H1 (cell line): ENCODE data around the gene SV2C. TPM values are rescaled to one million over a fixed set of nuclear protein-coding genes. Genes with fewer than 3 reads are reported as not detected.

Experiments
- CTCF ChIA-PET: fragments of 300-600 bp; sonication (Branson Sonifier 250); formaldehyde crosslinking; loops from one replicate; lab custom pipeline; 2021; ENCODE audit not compliant: partially characterized antibody; lab: Charles Lee
- POLR2A ChIA-PET: fragments of 300-600 bp; sonication (Branson Sonifier 250); formaldehyde crosslinking; loops from one replicate; lab custom pipeline; 2021; ENCODE audit warnings: inconsistent platforms; ENCODE audit not compliant: partially characterized antibody; lab: Charles Lee
- DNase-seq, 2 experiments: peaks; one replicate each; pipeline versions ENCODE4 v3.0.0 to v3.0.0-alpha.2; 2010 to 2022; ENCODE audit warnings: low spot score in 2 of 2, low read depth in 1 of 2, mixed read lengths in 1 of 2
- FAIRE-seq: peaks from 2 replicates; lab custom pipeline; 2011; peaks lifted over from hg19 to GRCh38; lab: Jason Lieb, UNC
- H2AFZ ChIP-seq: 2 replicates; pipeline ENCODE4 v1.8.1; 2012; ENCODE audit warnings: low read length, inconsistent platforms
- H2AK5ac ChIP-seq: 2 replicates; pipeline ENCODE4 v1.6.1; 2013; ENCODE audit warnings: low read depth, low read length
- H2BK120ac ChIP-seq: replicated peaks from 2 replicates; pipeline ENCODE3; 2013; ENCODE audit warnings: low read depth, low read length, inconsistent platforms
- H2BK12ac ChIP-seq: 2 replicates; pipeline ENCODE4 v1.6.1; 2013; ENCODE audit warnings: low read depth, low read length
- H2BK15ac ChIP-seq: 2 replicates; pipeline ENCODE4 v1.6.1; 2013; ENCODE audit warnings: low read length
- H2BK20ac ChIP-seq: 2 replicates; pipeline ENCODE4 v1.6.1; 2013; ENCODE audit warnings: low read length
- H2BK5ac ChIP-seq: 2 replicates; pipeline ENCODE4 v1.6.1; 2013; ENCODE audit warnings: low read depth, low read length
- H3K14ac ChIP-seq: 2 replicates; pipeline ENCODE4 v1.6.1; 2013; ENCODE audit warnings: inconsistent platforms; ENCODE audit not compliant: insufficient read length
- H3K18ac ChIP-seq: 2 replicates; pipeline ENCODE4 v1.6.1; 2013; ENCODE audit warnings: low read length; ENCODE audit errors: extremely low read depth
- H3K23ac ChIP-seq: 2 replicates; pipeline ENCODE4 v1.6.1; 2013; ENCODE audit warnings: inconsistent platforms; ENCODE audit not compliant: insufficient read length
- H3K23me2 ChIP-seq: 2 replicates; pipeline ENCODE4 v1.6.1; 2013; ENCODE audit warnings: low read depth, low read length
- H3K27ac ChIP-seq: 2 replicates; pipeline ENCODE4 v1.6.1; 2011; ENCODE audit warnings: low read depth, low read length, inconsistent platforms
- H3K27me3 ChIP-seq, 4 experiments: replicated peaks in 1 of 4; 1 replicate in 1 of 4; 2 replicates in 3 of 4; pipeline versions ENCODE4 v1.6.1 to v1.8.1; 2011 to 2013; ENCODE audit warnings: low read length in 3 of 4, mild to moderate bottlenecking in 3 of 4, inconsistent platforms in 2 of 4, mixed read lengths in 2 of 4, moderate library complexity in 1 of 4; ENCODE audit not compliant: control insufficient read depth in 3 of 4, insufficient read depth in 3 of 4; ENCODE audit errors: extremely low read depth in 1 of 4
- H3K36me3 ChIP-seq, 4 experiments: 2 replicates each; pipeline versions ENCODE4 v1.6.1 to v1.8.1; 2011 to 2013; ENCODE audit warnings: mild to moderate bottlenecking in 4 of 4, low read length in 3 of 4, moderate library complexity in 2 of 4, control low read depth in 1 of 4, inconsistent platforms in 1 of 4; ENCODE audit not compliant: insufficient read depth in 4 of 4, control insufficient read depth in 2 of 4
- H3K4ac ChIP-seq: replicated peaks from 2 replicates; pipeline ENCODE3; 2013; ENCODE audit warnings: low read length, low read depth, mixed read lengths, inconsistent platforms; ENCODE audit not compliant: insufficient read length
- H3K4me1 ChIP-seq, 4 experiments: replicated peaks in 1 of 4; 1 replicate in 1 of 4; 2 replicates in 3 of 4; pipeline versions ENCODE4 v1.6.1 to v1.8.1; 2011 to 2013; ENCODE audit warnings: low read length in 3 of 4, inconsistent platforms in 2 of 4, mixed read lengths in 1 of 4; ENCODE audit not compliant: insufficient read depth in 4 of 4, control insufficient read depth in 3 of 4
- H3K4me2 ChIP-seq, 2 experiments: 2 replicates each; pipeline versions ENCODE4 v1.6.1 to v1.8.1; 2011 to 2013; ENCODE audit warnings: low read depth in 2 of 2, low read length in 2 of 2, control low read depth in 1 of 2, inconsistent platforms in 1 of 2, mild to moderate bottlenecking in 1 of 2; ENCODE audit not compliant: insufficient read depth in 1 of 2
- H3K4me3 ChIP-seq, 4 experiments: fragments of 200-600, 300-600 bp in 1 of 4; sonication (generic), shearing (Covaris generic), sonication (Bioruptor Twin) in 1 of 4; 2 replicates each; pipeline versions ENCODE4 v1.5.1 to v1.8.1; 2011 to 2016; ENCODE audit warnings: low read length in 4 of 4, low read depth in 3 of 4, control low read depth in 2 of 4, inconsistent platforms in 2 of 4, mild to moderate bottlenecking in 2 of 4, mixed read lengths in 1 of 4, moderate library complexity in 1 of 4; ENCODE audit not compliant: insufficient read depth in 2 of 4; ENCODE audit errors: extremely low read depth in 1 of 4
- H3K56ac ChIP-seq: replicated peaks from 2 replicates; pipeline ENCODE3; 2013; ENCODE audit warnings: low read depth, mild to moderate bottlenecking, mixed read lengths, low read length, inconsistent platforms; ENCODE audit not compliant: insufficient read length
- H3K79me1 ChIP-seq: 2 replicates; pipeline ENCODE4 v1.6.1; 2013; ENCODE audit warnings: low read depth, low read length, control low read depth
- H3K79me2 ChIP-seq, 2 experiments: 2 replicates each; pipeline versions ENCODE4 v1.6.1 to v1.8.1; 2012 to 2013; ENCODE audit warnings: low read length in 2 of 2, mild to moderate bottlenecking in 2 of 2, inconsistent platforms in 1 of 2; ENCODE audit not compliant: insufficient read depth in 2 of 2, control insufficient read depth in 1 of 2
- H3K9ac ChIP-seq, 4 experiments: replicated peaks in 1 of 4; 1 replicate in 1 of 4; 2 replicates in 3 of 4; pipeline versions ENCODE4 v1.6.1 to v1.8.1; 2011 to 2013; ENCODE audit warnings: low read depth in 3 of 4, low read length in 3 of 4, control low read depth in 2 of 4, mild to moderate bottlenecking in 2 of 4, moderate library complexity in 2 of 4, inconsistent platforms in 1 of 4; ENCODE audit errors: extremely low read depth in 1 of 4
- H3K9me3 ChIP-seq, 2 experiments: 2 replicates each; pipeline versions ENCODE4 v1.6.1 to v1.8.1; 2012 to 2013; ENCODE audit warnings: mild to moderate bottlenecking in 2 of 2, moderate library complexity in 2 of 2, control low read depth in 1 of 2, inconsistent platforms in 1 of 2, low read depth in 1 of 2, low read length in 1 of 2, mixed read lengths in 1 of 2; ENCODE audit not compliant: insufficient read depth in 2 of 2
- H4K20me1 ChIP-seq, 2 experiments: replicated peaks in 1 of 2; 2 replicates each; pipeline versions ENCODE3 to v1.8.1; 2011 to 2013; ENCODE audit warnings: inconsistent platforms in 2 of 2, low read length in 2 of 2, mild to moderate bottlenecking in 1 of 2; ENCODE audit not compliant: insufficient read depth in 2 of 2, control insufficient read depth in 1 of 2
- H4K5ac ChIP-seq: 2 replicates; pipeline ENCODE4 v1.6.1; 2013; ENCODE audit warnings: low read length, low read depth, mixed read lengths, inconsistent platforms; ENCODE audit not compliant: insufficient read length
- H4K8ac ChIP-seq: 2 replicates; pipeline ENCODE4 v1.8.0; 2013; ENCODE audit warnings: mild to moderate bottlenecking, moderate library complexity, low read length, inconsistent platforms; ENCODE audit not compliant: insufficient read depth; ENCODE audit errors: extremely low read depth
- H4K91ac ChIP-seq: replicated peaks from 2 replicates; pipeline ENCODE3; 2013; ENCODE audit warnings: low read length, mixed read lengths, inconsistent platforms; ENCODE audit not compliant: insufficient read length
- CHD1 ChIP-seq: IDR thresholded peaks from 2 replicates; pipeline ENCODE4 v1.6.1; 2012; ENCODE audit warnings: low read depth, low read length, improper control_type of control experiment
- EGR1 ChIP-seq: IDR thresholded peaks from 2 replicates; pipeline ENCODE4 v1.6.1; 2011; ENCODE audit warnings: low read depth, low read length, borderline replicate concordance
- FOSL1 ChIP-seq: IDR thresholded peaks from 2 replicates; pipeline ENCODE4 v1.6.1; 2011; ENCODE audit warnings: mild to moderate bottlenecking, low read depth, low read length, moderate library complexity; ENCODE audit not compliant: insufficient read depth
- HDAC6 ChIP-seq: IDR thresholded peaks from one replicate; pipeline ENCODE4 v1.7.1; 2012; ENCODE audit warnings: low read depth, mild to moderate bottlenecking, inconsistent platforms, low read length, moderate library complexity
- JUND ChIP-seq: IDR thresholded peaks from 2 replicates; pipeline ENCODE4 v1.6.1; 2011; ENCODE audit warnings: mild to moderate bottlenecking, improper control_type of control experiment, low read length
- KDM4A ChIP-seq: IDR thresholded peaks from one replicate; pipeline ENCODE4 v1.7.1; 2012; ENCODE audit warnings: low read depth, mild to moderate bottlenecking, moderate library complexity, low read length, inconsistent platforms; ENCODE audit not compliant: severe bottlenecking
- NRF1 ChIP-seq: IDR thresholded peaks from 2 replicates; pipeline ENCODE4 v1.6.1; 2011; ENCODE audit warnings: mild to moderate bottlenecking, low read depth, low read length, improper control_type of control experiment
- POU5F1 ChIP-seq: IDR thresholded peaks from 2 replicates; pipeline ENCODE4 v1.6.1; 2011; ENCODE audit warnings: low read depth, mild to moderate bottlenecking, low read length, moderate library complexity
- RBBP5 ChIP-seq: IDR thresholded peaks from 2 replicates; pipeline ENCODE4 v1.7.1; 2012; ENCODE audit warnings: low read depth, mild to moderate bottlenecking, inconsistent platforms, low read length, moderate library complexity, borderline replicate concordance
- SP4 ChIP-seq: IDR thresholded peaks from 2 replicates; pipeline ENCODE4 v1.6.1; 2012; ENCODE audit warnings: low read length, inconsistent platforms
- SUZ12 ChIP-seq: fragments of 200-600 bp; sonication (generic); IDR thresholded peaks from 2 replicates; pipeline ENCODE4 v1.6.1; 2012; ENCODE audit warnings: mild to moderate bottlenecking, inconsistent platforms, low read length, moderate library complexity, mixed read lengths
- WGBS, 2 experiments: shearing (Covaris generic) in 1 of 2; methylation state at CpG; one replicate each; pipeline versions ENCODE4 v1.1.6 to v1.1.7; 2013 to 2015; ENCODE audit warnings: low lambda C conversion rate in 2 of 2, mixed read lengths in 2 of 2, inconsistent platforms in 1 of 2, low coverage in 1 of 2, missing lambda C conversion rate in 1 of 2; ENCODE audit not compliant: insufficient replicate concordance in 2 of 2, insufficient coverage in 1 of 2, insufficient read length in 1 of 2; ENCODE audit errors: extremely low coverage in 1 of 2, missing lambda C conversion rate in 1 of 2; 5-methylcytosine and 5-hydroxymethylcytosine counted together
- polyA plus RNA-seq, 7 experiments: library from polyadenylated mRNA; depleted of rRNA in 3 of 7; stranded (reverse) in 5 of 7; unstranded in 2 of 7; fragments of >200 nt in 5 of 7; fragments of 200-250 nt in 2 of 7; gene quantifications; 1 replicate in 5 of 7; 2 replicates in 1 of 7; 4 replicates in 1 of 7; pipeline versions ENCODE4 v1.2.1 to v1.2.3, GENCODE V29; 2011 to 2013; ENCODE audit warnings: missing spikeins in 2 of 7, mixed read lengths in 2 of 7
- total RNA-seq: library from RNA; stranded (reverse); fragmentation: NEBNext Ultra II Directional; extraction: Animal tissue kit (Norgen Biotek cat#: 25700); gene quantifications from 2 replicates; pipeline ENCODE4 v1.2.1, GENCODE V29; 2021
- TF ChIP-seq, protein P1 (sequence below): IDR thresholded peaks from 2 replicates; pipeline ENCODE4 v1.6.1; 2012; ENCODE audit warnings: inconsistent platforms
- TF ChIP-seq, protein P2 (sequence below): IDR thresholded peaks from 2 replicates; pipeline ENCODE4 v1.6.1; 2012; ENCODE audit warnings: inconsistent platforms

Gene SV2C
- total and polyA plus RNA-seq, 2 of the 8 experiments (the other 6 are each of a cell fraction or from before 2014, with no cell fraction given), result 0.08 to 0.24 TPM

DNA sequence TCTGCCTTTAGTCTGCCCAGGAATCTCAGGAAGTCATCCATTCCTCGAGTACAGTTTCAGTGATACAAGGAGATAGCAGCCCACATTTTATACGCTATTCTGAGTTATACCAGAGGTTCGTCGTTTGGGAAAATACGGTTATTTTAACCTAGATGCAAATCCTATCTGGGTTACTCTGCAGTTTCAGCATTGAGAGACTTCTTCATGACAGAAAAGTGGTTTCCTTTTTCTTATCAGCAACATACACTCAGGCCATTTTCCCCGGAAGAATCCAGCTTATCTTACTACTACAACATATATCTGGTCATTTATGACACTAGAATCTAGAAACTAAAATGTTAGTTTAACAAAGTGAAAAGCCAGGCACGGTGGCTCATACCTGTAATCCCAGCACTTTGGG lies 236.5 kb downstream of the SV2C start:
- H4K8ac ChIP-seq, result no peak overlapping the region
- ChIA-PET CTCF (interaction anchor here (5.1 kb wide), 1 partner anchor 10 kb away, joined by 29 read pairs; no protein-coding TSS in a partner anchor), POLR2A (no interaction called here)
- no peak overlapping the region for H3K23ac ChIP-seq
- no peak overlapping the region for H2BK120ac ChIP-seq
- H3K36me3 ChIP-seq, result no peaks in the 10 kb centered on the region
- no peak overlapping the region for H3K14ac ChIP-seq
- H3K4me3 ChIP-seq, result no peak overlapping the region
- H4K5ac ChIP-seq, result no peak overlapping the region
- H2BK12ac ChIP-seq, result no peak overlapping the region
- H3K23me2 ChIP-seq, result no peaks in the 10 kb centered on the region; the same call in 1 of the 2 replicates
- no peaks in the 10 kb centered on the region for H3K9me3 ChIP-seq
- no peaks in the 10 kb centered on the region for H3K79me1 ChIP-seq
- H3K27ac ChIP-seq, result no peak overlapping the region
- no peak overlapping the region for H2BK15ac ChIP-seq
- no peaks in the 10 kb centered on the region for H3K79me2 ChIP-seq
- no peak for FAIRE-seq
- H3K9ac ChIP-seq, result no peak overlapping the region
- TF ChIP-seq EGR1, result no peak
- no peak for TF ChIP-seq HDAC6
- no peak for TF ChIP-seq KDM4A
- TF ChIP-seq FOSL1, result no peak
- no peak for TF ChIP-seq RBBP5
- TF ChIP-seq NRF1, result no peak
- TF ChIP-seq, protein P1, sequence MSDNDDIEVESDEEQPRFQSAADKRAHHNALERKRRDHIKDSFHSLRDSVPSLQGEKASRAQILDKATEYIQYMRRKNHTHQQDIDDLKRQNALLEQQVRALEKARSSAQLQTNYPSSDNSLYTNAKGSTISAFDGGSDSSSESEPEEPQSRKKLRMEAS, result no peak
- TF ChIP-seq POU5F1, result no peak
- TF ChIP-seq JUND, result no peak
- no peak for TF ChIP-seq SUZ12
- TF ChIP-seq CHD1, result no peak
- TF ChIP-seq SP4, result no peak
- TF ChIP-seq, protein P2, sequence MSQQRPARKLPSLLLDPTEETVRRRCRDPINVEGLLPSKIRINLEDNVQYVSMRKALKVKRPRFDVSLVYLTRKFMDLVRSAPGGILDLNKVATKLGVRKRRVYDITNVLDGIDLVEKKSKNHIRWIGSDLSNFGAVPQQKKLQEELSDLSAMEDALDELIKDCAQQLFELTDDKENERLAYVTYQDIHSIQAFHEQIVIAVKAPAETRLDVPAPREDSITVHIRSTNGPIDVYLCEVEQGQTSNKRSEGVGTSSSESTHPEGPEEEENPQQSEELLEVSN, result no peak
- no peak overlapping the region for H4K91ac ChIP-seq
- WGBS, 2 experiments, result 97% methylated on average over 7 of the region's 7 CpGs; no CpG with 5 or more reads in 1 of the 2 experiments
- no peak for DNase-seq
- H3K56ac ChIP-seq, result no peak overlapping the region
- H3K18ac ChIP-seq, result no peak overlapping the region
- H3K27me3 ChIP-seq, result no peaks in the 10 kb centered on the region
- no peaks in the 10 kb centered on the region for H4K20me1 ChIP-seq
- no peak overlapping the region for H2AFZ ChIP-seq
- no peak overlapping the region for H3K4ac ChIP-seq
- H3K4me1 ChIP-seq, result no peaks in the 10 kb centered on the region
- no peak overlapping the region for H2BK5ac ChIP-seq
- no peak overlapping the region for H3K4me2 ChIP-seq
- H2BK20ac ChIP-seq, result no peak overlapping the region
- H2AK5ac ChIP-seq, result no peak overlapping the region
